A673 (cell line): ENCODE results near the gene SERINC5. TPM values are rescaled to one million over a fixed set of nuclear protein-coding genes. Genes with fewer than 3 reads are reported as not detected.

Experiments
- BruUV-seq: library from RNA; stranded (reverse); fragments of 400-500 nt; replicated peaks from 2 replicates; lab custom pipeline; 2021; lab: Mats Ljungman, UMichigan
- CTCF ChIA-PET: fragments of 300-600 bp; sonication (Branson Sonifier 250); formaldehyde crosslinking; loops from one replicate; lab custom pipeline; 2022; ENCODE audit warnings: antibody characterized with exemption; lab: Charles Lee
- POLR2A ChIA-PET: fragments of 300-600 bp; sonication (Branson Sonifier 250); formaldehyde crosslinking; loops from one replicate; lab custom pipeline; 2022; ENCODE audit warnings: antibody characterized with exemption; ENCODE audit not compliant: low non-redundant PET; lab: Charles Lee
- DNase-seq: peaks from one replicate; pipeline ENCODE4 v3.0.0-alpha.2; 2015; ENCODE audit warnings: low spot score
- H3K27ac ChIP-seq: fragments of 200-600 bp; sonication (generic); 2 replicates; pipeline ENCODE4 v1.5.1; 2016; ENCODE audit warnings: mixed run types, low read depth, mild to moderate bottlenecking, mixed read lengths, antibody characterized with exemption, low read length; ENCODE audit not compliant: poor library complexity, severe bottlenecking
- H3K27me3 ChIP-seq: fragments of 200-600 bp; sonication (generic); replicated peaks from 2 replicates; pipeline ENCODE4 v1.6.1; 2017; ENCODE audit warnings: mixed run types, low read depth, mild to moderate bottlenecking, mixed read lengths, antibody characterized with exemption, low read length; ENCODE audit not compliant: insufficient read depth, poor library complexity
- H3K36me3 ChIP-seq: fragments of 200-600 bp; sonication (generic); 2 replicates; pipeline ENCODE4 v1.6.1; 2016; ENCODE audit warnings: mixed run types, mild to moderate bottlenecking, mixed read lengths, antibody characterized with exemption, low read length; ENCODE audit not compliant: insufficient read depth, poor library complexity, severe bottlenecking
- H3K4me1 ChIP-seq: fragments of 200-600 bp; sonication (generic); 2 replicates; pipeline ENCODE4 v1.6.1; 2017; ENCODE audit warnings: mixed run types, mild to moderate bottlenecking, mixed read lengths, antibody characterized with exemption, low read length; ENCODE audit not compliant: insufficient read depth, poor library complexity, severe bottlenecking
- H3K4me3 ChIP-seq: fragments of 200-600 bp; sonication (generic); 2 replicates; pipeline ENCODE4 v1.5.1; 2016; ENCODE audit warnings: low read depth, mixed run types, mild to moderate bottlenecking, mixed read lengths, low read length; ENCODE audit not compliant: poor library complexity, severe bottlenecking
- H3K9me3 ChIP-seq: fragments of 200-600 bp; sonication (generic); 2 replicates; pipeline ENCODE4 v1.6.1; 2016; ENCODE audit warnings: mixed run types, low read depth, mild to moderate bottlenecking, mixed read lengths, antibody characterized with exemption, low read length; ENCODE audit not compliant: poor library complexity, severe bottlenecking
- EZH2 ChIP-seq: fragments of 200-600 bp; sonication (generic); IDR thresholded peaks from 2 replicates; pipeline ENCODE4 v1.6.1; 2017; ENCODE audit warnings: borderline replicate concordance, low read depth, mild to moderate bottlenecking, mixed read lengths, antibody characterized with exemption, low read length; ENCODE audit not compliant: poor library complexity, severe bottlenecking
- intact Hi-C: fragments of 100-400 bp; cut with micrococcal nuclease; formaldehyde crosslinking; loops from one replicate; pipeline ENCODE4 v1.10.0; 2022; ENCODE audit not compliant: unreplicated experiment
- total RNA-seq: library from RNA; stranded (reverse); gene quantifications from 2 replicates; pipeline ENCODE4 v1.2.3, GENCODE V29; 2021
- TF ChIP-seq, protein P1 (sequence below): fragments of 300-800, 200-600 bp; sonication (generic); conservative IDR thresholded peaks from 2 replicates; pipeline ENCODE4 v1.5.1; 2017; ENCODE audit warnings: low read depth, mild to moderate bottlenecking, antibody characterized with exemption, low read length, moderate library complexity, mixed read lengths

Gene SERINC5
- total RNA-seq, 1 experiment from 2014 or later = 20.6 TPM

GRCh38 chr5:80161165-80161564 is 94.7 kb downstream of the SERINC5 start:
- Histone ChIP-seq H3K27ac (peak overlapping the region; percentile 24), H3K9me3 (peaks cover 8% of the 10 kb centered on the region), H3K36me3 (no peaks in the 10 kb centered on the region), H3K27me3 (no peaks in the 10 kb centered on the region), H3K4me1 (peaks cover 4% of the 10 kb centered on the region), H3K4me3 (no peak overlapping the region)
- TF ChIP-seq EZH2 = no peak
- TF ChIP-seq, protein P1, sequence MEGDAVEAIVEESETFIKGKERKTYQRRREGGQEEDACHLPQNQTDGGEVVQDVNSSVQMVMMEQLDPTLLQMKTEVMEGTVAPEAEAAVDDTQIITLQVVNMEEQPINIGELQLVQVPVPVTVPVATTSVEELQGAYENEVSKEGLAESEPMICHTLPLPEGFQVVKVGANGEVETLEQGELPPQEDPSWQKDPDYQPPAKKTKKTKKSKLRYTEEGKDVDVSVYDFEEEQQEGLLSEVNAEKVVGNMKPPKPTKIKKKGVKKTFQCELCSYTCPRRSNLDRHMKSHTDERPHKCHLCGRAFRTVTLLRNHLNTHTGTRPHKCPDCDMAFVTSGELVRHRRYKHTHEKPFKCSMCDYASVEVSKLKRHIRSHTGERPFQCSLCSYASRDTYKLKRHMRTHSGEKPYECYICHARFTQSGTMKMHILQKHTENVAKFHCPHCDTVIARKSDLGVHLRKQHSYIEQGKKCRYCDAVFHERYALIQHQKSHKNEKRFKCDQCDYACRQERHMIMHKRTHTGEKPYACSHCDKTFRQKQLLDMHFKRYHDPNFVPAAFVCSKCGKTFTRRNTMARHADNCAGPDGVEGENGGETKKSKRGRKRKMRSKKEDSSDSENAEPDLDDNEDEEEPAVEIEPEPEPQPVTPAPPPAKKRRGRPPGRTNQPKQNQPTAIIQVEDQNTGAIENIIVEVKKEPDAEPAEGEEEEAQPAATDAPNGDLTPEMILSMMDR = no peak
- no TSS peak for BruUV-seq
- intact Hi-C loops = no loop called here
- ChIA-PET POLR2A (interaction anchor here (0.6 kb wide), 1 partner anchor 26 kb away, joined by 4 read pairs; no protein-coding TSS in a partner anchor), CTCF (no interaction called here)
- DNase-seq = peak; percentile 90

GRCh38 chr5:80160242-80160641 is 95.6 kb downstream of the SERINC5 start:
- ChIA-PET POLR2A (interaction anchor here (1.0 kb wide), 1 partner anchor 119 kb away, joined by 3 read pairs; no protein-coding TSS in a partner anchor), CTCF (no interaction called here)
- no peak overlapping the region for H3K27ac ChIP-seq
- no TSS peak for BruUV-seq
- H3K27me3 ChIP-seq = no peaks in the 10 kb centered on the region
- DNase-seq = no peak
- H3K36me3 ChIP-seq = no peaks in the 10 kb centered on the region
- H3K4me3 ChIP-seq = no peak overlapping the region
- peaks cover 8% of the 10 kb centered on the region for H3K9me3 ChIP-seq
- TF ChIP-seq, protein P1 = no peak
- no peak for TF ChIP-seq EZH2
- H3K4me1 ChIP-seq = peaks cover 6% of the 10 kb centered on the region
- intact Hi-C loops = no loop called here

DNA sequence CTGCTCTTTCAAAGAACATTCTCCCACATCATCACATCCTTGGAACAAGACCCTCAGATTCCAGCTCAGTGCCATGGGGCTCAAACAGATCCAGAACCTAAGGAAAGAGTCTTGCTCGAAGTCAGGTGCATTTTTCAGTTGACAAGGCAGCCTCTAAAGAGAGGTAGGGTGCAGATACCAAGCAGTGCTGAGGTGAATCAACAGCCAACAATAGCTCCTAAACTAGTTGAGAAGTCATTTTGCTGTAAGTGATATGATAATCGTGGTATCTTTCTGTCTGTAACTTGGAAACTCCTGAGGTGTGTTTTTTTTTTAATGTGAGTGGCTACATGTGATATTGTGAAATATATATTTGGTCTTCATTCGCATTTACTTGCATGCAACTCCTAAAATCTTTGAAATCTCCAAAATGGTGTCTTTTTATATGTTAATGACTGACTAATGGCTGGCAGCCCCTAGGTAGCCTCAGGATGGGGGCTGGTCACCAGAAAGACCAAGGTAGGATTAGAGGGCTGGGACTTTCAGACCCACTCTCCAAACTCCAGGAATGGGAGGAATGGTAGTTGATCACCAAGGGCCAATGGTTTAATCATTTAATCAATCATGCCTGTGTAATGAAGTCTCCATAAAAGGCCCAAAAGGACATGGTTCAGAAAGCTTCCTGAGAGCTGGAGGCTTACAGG is 96.6 kb downstream of the SERINC5 start:
- POLR2A ChIA-PET = interaction anchor here (1.0 kb wide), 1 partner anchor 120 kb away, joined by 3 read pairs; no protein-coding TSS in a partner anchor
- H3K27me3 ChIP-seq = no peaks in the 10 kb centered on the region
- H3K27ac ChIP-seq = no peak overlapping the region
- no peak overlapping the region for H3K4me3 ChIP-seq
- no TSS peak for BruUV-seq
- TF ChIP-seq EZH2 = no peak
- peaks cover 8% of the 10 kb centered on the region for H3K9me3 ChIP-seq
- intact Hi-C loops = no loop called here
- peaks cover 10% of the 10 kb centered on the region for H3K4me1 ChIP-seq
- no peak for DNase-seq
- H3K36me3 ChIP-seq = no peaks in the 10 kb centered on the region
- CTCF ChIA-PET = no interaction called here
